Muscle of arm (tissue), 14 donors: ENCODE data around the gene CCDC194. TPM values are rescaled to one million over a fixed set of nuclear protein-coding genes. Genes with fewer than 3 reads are reported as not detected.
A peak's percentile ranks its signal among the peaks of the same experiment; 100 is the strongest.

ENCODE experiments used
- DNase-seq: peaks from one replicate; pipeline ENCODE4 v3.0.0-alpha.2; 2013
- long read RNA-seq, 11 donors: transcript quantifications; one replicate each; lab custom pipeline, GENCODE V29; 2026
- polyA plus RNA-seq, 12 donors: library from polyadenylated mRNA; unstranded; fragments of 120-200 nt; gene quantifications; one replicate each; pipeline ENCODE4 v1.2.1, GENCODE V29; 2013; ENCODE audit not compliant: insufficient read length in 12 of 12

The CCDC194 gene
- not detected for polyA plus RNA-seq
- long read RNA-seq, donor 1, result 0 reads
- long read RNA-seq, donor 2, result 0 reads
- long read RNA-seq, donor 3, result 0 reads
- long read RNA-seq, donor 4, result 0 reads
- long read RNA-seq, donor 5, result 0 reads
- long read RNA-seq, donor 6, result 0 reads
- long read RNA-seq, donor 7, result 0 reads
- long read RNA-seq, donor 8, result 0 reads
- long read RNA-seq, donor 9, result 0 reads
- long read RNA-seq, donor 10, result 0 reads
- long read RNA-seq, donor 11, result 0 reads

GRCh38 chr19:17393914-17394313, at the start of gene CCDC194:
CCDC194 (minus strand) TSS chr19:17394196; CDS start chr19:17394158, 38 bp downstream.
- DNase-seq, result no peak

- peak; percentile 82 for DNase-seq
Measured at GRCh38 chr19:17441241-17442021, 47.4 kb upstream of the CCDC194 start.

GRCh38 chr19:17436874-17437267, 42.9 kb upstream of the CCDC194 start:
- DNase-seq, result no peak

- no peak for DNase-seq
Measured at GRCh38 chr19:17436094-17436873, 42.3 kb upstream of the CCDC194 start.

GRCh38 chr19:17435218-17435617, 41.2 kb upstream of the CCDC194 start:
- no peak for DNase-seq

- no peak for DNase-seq
Measured at GRCh38 chr19:17431417-17431816, 37.4 kb upstream of the CCDC194 start.

GRCh38 chr19:17429641-17430113, 35.7 kb upstream of the CCDC194 start:
- no peak for DNase-seq

- DNase-seq, result no peak
Measured at GRCh38 chr19:17424743-17425365, 30.9 kb upstream of the CCDC194 start.

GRCh38 chr19:17423429-17424208, 29.6 kb upstream of the CCDC194 start:
- no peak for DNase-seq

- no peak for DNase-seq
Measured at GRCh38 chr19:17421942-17422341, 27.9 kb upstream of the CCDC194 start.

- DNase-seq, result no peak
Measured at GRCh38 chr19:17420475-17420924, 26.5 kb upstream of the CCDC194 start.

GRCh38 chr19:17419621-17420474, 25.9 kb upstream of the CCDC194 start, which contains the start of gene MVB12A:
MVB12A (plus strand) TSS chr19:17420047; CDS start chr19:17420136, 89 bp downstream.
- peak; percentile 100 for DNase-seq

- no peak for DNase-seq
Measured at GRCh38 chr19:17419154-17419620, 25.2 kb upstream of the CCDC194 start.

GRCh38 chr19:17418710-17419109, 24.7 kb upstream of the CCDC194 start:
- DNase-seq, result no peak

GRCh38 chr19:17415121-17415520, 21.1 kb upstream of the CCDC194 start:
- DNase-seq, result no peak

GRCh38 chr19:17414097-17414496, 20.1 kb upstream of the CCDC194 start:
- no peak for DNase-seq

GRCh38 chr19:17411801-17412200, 17.8 kb upstream of the CCDC194 start:
- DNase-seq, result no peak

- no peak for DNase-seq
Measured at GRCh38 chr19:17409990-17410389, 16.0 kb upstream of the CCDC194 start.

- DNase-seq, result no peak
Measured at GRCh38 chr19:17406887-17407196, 12.8 kb upstream of the CCDC194 start.
